Upper lobe of left lung (tissue), 6 donors: Measurements from ENCODE around the gene TEAD4. TPM values are rescaled to one million over a fixed set of nuclear protein-coding genes. Genes with fewer than 3 reads are reported as not detected.

Experiments
- ATAC-seq, 2 donors: fragments of 200-7000 bp; cut with Tn5 transposase; one replicate each; pipeline ENCODE4 v1.9.1; 2022; ENCODE audit warnings: mild to moderate bottlenecking in 2 of 2, moderate library complexity in 2 of 2; ENCODE audit not compliant: low FRiP score in 2 of 2
- DNase-seq, 2 donors: peaks; one replicate each; pipeline ENCODE4 v3.0.0-alpha.2; 2019 to 2020
- H3K27ac ChIP-seq, 4 donors: fragments of 200-600 bp; sonication (generic); one replicate each; pipeline ENCODE4 v1.5.1; 2016 to 2019
- H3K27me3 ChIP-seq, 4 donors: fragments of 200-600 bp; sonication (generic); one replicate each; pipeline ENCODE4 v1.5.1; 2017 to 2019
- H3K36me3 ChIP-seq, 4 donors: fragments of 200-600 bp; sonication (generic); one replicate each; pipeline ENCODE4 v1.5.1; 2016 to 2019
- H3K4me1 ChIP-seq, 4 donors: fragments of 200-600 bp; sonication (generic); one replicate each; pipeline ENCODE4 v1.5.1; 2018 to 2019
- H3K4me3 ChIP-seq, 4 donors: fragments of 200-600 bp; sonication (generic); one replicate each; pipeline ENCODE4 v1.5.1; 2017 to 2019; ENCODE audit warnings: mild to moderate bottlenecking in 2 of 4, moderate library complexity in 1 of 4
- H3K9me3 ChIP-seq, 4 donors: fragments of 200-600 bp; sonication (generic); one replicate each; pipeline ENCODE4 v1.5.1; 2018 to 2019
- CTCF ChIP-seq, 6 experiments: fragments of 450-650 bp in 4 of 6; fragments of 200-600 bp in 2 of 6; sonication (generic) in 2 of 6; IDR thresholded peaks; one replicate each; pipeline ENCODE4 v1.5.1; 2016 to 2019; ENCODE audit warnings: antibody characterized with exemption in 6 of 6
- EP300 ChIP-seq, 4 donors: sonication (generic); formaldehyde crosslinking; IDR thresholded peaks; one replicate each; pipeline ENCODE4 v1.5.1; 2017; ENCODE audit warnings: antibody characterized with exemption in 4 of 4, control low read depth in 2 of 4
- POLR2A ChIP-seq, 4 donors: fragments of 450-650 bp; IDR thresholded peaks; one replicate each; pipeline ENCODE4 v1.5.1; 2016 to 2017; ENCODE audit warnings: antibody characterized with exemption in 4 of 4, mild to moderate bottlenecking in 2 of 4
- POLR2AphosphoS5 ChIP-seq, 2 donors: sonication (generic); formaldehyde crosslinking; IDR thresholded peaks; one replicate each; pipeline ENCODE4 v1.5.1; 2017; ENCODE audit warnings: antibody characterized with exemption in 2 of 2
- WGBS, 2 donors: methylation state at CpG; one replicate each; pipeline ENCODE4 v1.1.5; 2017 to 2018; 5-methylcytosine and 5-hydroxymethylcytosine counted together
- total RNA-seq, 6 donors: library from RNA; depleted of rRNA in 4 of 6; stranded (reverse); fragments of >200 nt in 4 of 6; gene quantifications; one replicate each; pipeline versions ENCODE4 v1.1.0 to v1.2.1, GENCODE V29; 2016 to 2021
- donor health status: DM: no; HTN: no; CAD: no; lungs with moderate emphysema.
- donor health status: DM: no; HTN: yes; CAD: no; lungs with severe emphysema.

The TEAD4 gene
- total RNA-seq, 6 donors from 2014 or later, result 14.5 to 52.0 (median 43.2) TPM

GRCh38 chr12:3076730-3077571 lies 117.8 kb downstream of the TEAD4 start, which contains the start of gene TSPAN9:
TSS of gene TSPAN9 (plus strand) at chr12:3077379. CDS start at chr12:3201194, 123,815 bp downstream.
- Histone ChIP-seq H3K4me3 (peak within 1 kb of the TSS; percentile 71 to 98 (median 94)), H3K27ac (peak within 1 kb of the TSS; percentile 93 to 96 (median 94)), H3K27me3 (no peaks in the 10 kb centered on the region), H3K4me1 (peaks cover 23 to 30% (median 30%) of the 10 kb centered on the region in 4 donors), H3K9me3 (no peaks in the 10 kb centered on the region), H3K36me3 (no peaks in the 10 kb centered on the region)
- ATAC-seq (peak; percentile 93 to 95), DNase-seq (peak; percentile 74 to 93)
- WGBS, 2 donors, result 3% methylated on average over 15 to 27 of the region's 95 CpGs
- TF ChIP-seq POLR2AphosphoS5 (IDR thresholded peaks at IDR 0.05) (peak; percentile 23 to 55), CTCF (IDR thresholded peaks at IDR 0.05) (no peak), POLR2A (IDR thresholded peaks at IDR 0.05) (peak in 3 of 4 donors; percentile 71 to 73 (median 72))

DNA sequence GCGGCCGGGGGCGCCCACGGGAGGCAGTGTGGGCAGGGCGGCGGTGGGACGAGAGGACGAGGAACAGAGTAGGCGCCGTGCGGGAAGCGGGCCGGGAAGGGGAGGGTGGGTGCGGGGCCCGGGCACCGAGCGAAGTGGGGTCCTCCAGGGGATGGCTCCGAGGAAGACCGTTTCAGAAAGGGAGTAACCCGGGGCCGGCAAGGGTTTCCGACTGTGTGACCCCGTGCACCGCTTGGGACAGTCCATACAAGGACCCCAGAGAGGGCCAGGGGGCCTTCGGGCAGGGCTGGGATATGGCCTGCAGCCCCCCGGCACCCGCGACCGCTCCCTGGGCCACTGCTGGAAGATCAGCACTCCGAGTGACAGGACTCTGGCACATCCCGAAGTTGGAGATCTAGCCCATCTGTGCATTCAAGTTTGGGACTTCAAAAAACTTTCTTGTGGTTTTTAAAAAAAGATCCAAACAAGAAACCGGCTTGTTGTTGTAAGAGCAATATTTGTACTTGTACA lies 118.4 kb downstream of the TEAD4 start:
- peak overlapping the region; percentile 93 to 96 (median 94) for H3K27ac ChIP-seq
- no peaks in the 10 kb centered on the region for H3K27me3 ChIP-seq
- no peak for TF ChIP-seq CTCF (IDR thresholded peaks at IDR 0.05)
- no peak for TF ChIP-seq POLR2AphosphoS5 (IDR thresholded peaks at IDR 0.05)
- no peaks in the 10 kb centered on the region for H3K9me3 ChIP-seq
- H3K36me3 ChIP-seq, result no peaks in the 10 kb centered on the region
- ATAC-seq, result peak; percentile 2 to 41
- peak overlapping the region; percentile 71 to 98 (median 94) for H3K4me3 ChIP-seq
- DNase-seq, result peak in 1 of 2 donors; percentile 27
- 1 to 3% methylated on average over 3 to 30 of the region's 32 CpGs for WGBS, 2 donors
- peaks cover 30 to 37% (median 34%) of the 10 kb centered on the region in 4 donors for H3K4me1 ChIP-seq

GRCh38 chr12:3078086-3078820 lies 119.1 kb downstream of the TEAD4 start:
- Histone ChIP-seq H3K4me3 (peak overlapping the region; percentile 71 to 98 (median 94)), H3K4me1 (peaks cover 35 to 44% (median 36%) of the 10 kb centered on the region in 4 donors), H3K27ac (peak overlapping the region; percentile 93 to 96 (median 94)), H3K36me3 (no peaks in the 10 kb centered on the region), H3K27me3 (no peaks in the 10 kb centered on the region), H3K9me3 (no peaks in the 10 kb centered on the region)
- 33 to 45% methylated on average over 10 of the region's 10 CpGs for WGBS, 2 donors
- TF ChIP-seq POLR2AphosphoS5 (IDR thresholded peaks at IDR 0.05), result no peak
- no peak for TF ChIP-seq POLR2A (IDR thresholded peaks at IDR 0.05)
- TF ChIP-seq EP300 (IDR thresholded peaks at IDR 0.05), result no peak
- TF ChIP-seq CTCF (IDR thresholded peaks at IDR 0.05), result no peak
- ATAC-seq (no peak), DNase-seq (no peak)

GRCh38 chr12:3081091-3081490 lies 121.9 kb downstream of the TEAD4 start:
- ATAC-seq (no peak), DNase-seq (no peak)
- Histone ChIP-seq H3K9me3 (no peaks in the 10 kb centered on the region), H3K4me3 (no peak overlapping the region), H3K4me1 (peaks cover 45 to 52% (median 49%) of the 10 kb centered on the region in 4 donors), H3K36me3 (peaks cover 0 to 10% (median 3%) of the 10 kb centered on the region in 4 donors), H3K27ac (peak overlapping the region in 2 of 4 donors; percentile 7 to 68), H3K27me3 (no peaks in the 10 kb centered on the region)
- TF ChIP-seq POLR2A (IDR thresholded peaks at IDR 0.05), result no peak
- TF ChIP-seq CTCF (IDR thresholded peaks at IDR 0.05), result no peak
- no peak for TF ChIP-seq POLR2AphosphoS5 (IDR thresholded peaks at IDR 0.05)
- TF ChIP-seq EP300 (IDR thresholded peaks at IDR 0.05), result no peak
- 72 to 87% methylated on average over 9 of the region's 9 CpGs for WGBS, 2 donors
